K562 (cell line): ENCODE results near the gene RIPOR1. TPM values are rescaled to one million over a fixed set of nuclear protein-coding genes. Genes with fewer than 3 reads are reported as not detected.

Experiments
- CC2D1A ChIP-seq: fragments of 450-650 bp; IDR thresholded peaks from 2 replicates; pipeline ENCODE4 v1.6.1; 2017; ENCODE audit warnings: mild to moderate bottlenecking
- CHD2 ChIP-seq: IDR thresholded peaks from 2 replicates; pipeline ENCODE4 v1.6.1; 2011; ENCODE audit warnings: low read depth, low read length
- EHMT2 ChIP-seq: fragments of 450-650 bp; IDR thresholded peaks from 2 replicates; pipeline ENCODE4 v1.6.1; 2018; ENCODE audit warnings: antibody characterized with exemption
- HMGN3 ChIP-seq: IDR thresholded peaks from 2 replicates; pipeline ENCODE4 v1.6.1; 2011; ENCODE audit warnings: borderline replicate concordance, low read depth, mild to moderate bottlenecking, mixed read lengths, low read length; ENCODE audit not compliant: insufficient read length; ENCODE audit errors: extremely low read depth
- LCOR ChIP-seq: sonication (generic); formaldehyde crosslinking; IDR thresholded peaks from 2 replicates; pipeline ENCODE4 v1.8.0; 2022; ENCODE audit warnings: mild to moderate bottlenecking, missing genetic modification reagents
- MLLT1 ChIP-seq, 2 experiments: fragments of 450-650 bp; IDR thresholded peaks; 2 replicates each; pipeline ENCODE4 v1.6.1; 2016
- PYGO2 ChIP-seq: fragments of 450-650 bp; IDR thresholded peaks from 2 replicates; pipeline ENCODE4 v1.6.1; 2016; ENCODE audit warnings: mild to moderate bottlenecking, missing genetic modification characterization, moderate library complexity, missing compliant biosample characterization
- SOX6 ChIP-seq: fragments of 450-650 bp; IDR thresholded peaks from 2 replicates; pipeline ENCODE4 v1.6.1; 2014; ENCODE audit warnings: mild to moderate bottlenecking
- THRAP3 ChIP-seq: fragments of 450-650 bp; IDR thresholded peaks from 2 replicates; pipeline ENCODE4 v1.6.1; 2016; ENCODE audit warnings: mild to moderate bottlenecking, inconsistent platforms, borderline replicate concordance
- XRCC5 ChIP-seq: fragments of 200-400 bp; formaldehyde crosslinking; IDR thresholded peaks from 2 replicates; pipeline ENCODE4 v1.6.1; 2017; ENCODE audit warnings: low read depth, mild to moderate bottlenecking, low read length
- ZBED1 ChIP-seq: IDR thresholded peaks from 2 replicates; pipeline ENCODE4 v1.6.1; 2014
- ZNF311 ChIP-seq: fragments of 250-450 bp; sonication (Bioruptor Pico); IDR thresholded peaks from 2 replicates; pipeline ENCODE4 v1.4.0; 2020; ENCODE audit warnings: mild to moderate bottlenecking, moderate library complexity
- ZNF398 ChIP-seq: fragments of 250-450 bp; sonication (Bioruptor Pico); IDR thresholded peaks from 2 replicates; pipeline ENCODE4 v1.8.0; 2021; ENCODE audit warnings: moderate library complexity, mild to moderate bottlenecking, inconsistent platforms
- polyA plus RNA-seq, 8 experiments: library from polyadenylated mRNA; depleted of rRNA in 4 of 8; stranded (reverse) in 5 of 8; unstranded in 3 of 8; fragments of >200 nt; fragmentation: Nextera tagmentation in 2 of 8; fragmentation: Illumina TruSeq in 1 of 8; extraction: Ambion mirVana in 2 of 8; extraction: Trizol in 1 of 8; gene quantifications; 2 replicates each; pipeline versions ENCODE4 v1.2.1 to v1.2.3, GENCODE V29; 2011 to 2014; ENCODE audit warnings: inconsistent platforms in 1 of 8, missing spikeins in 1 of 8
- total RNA-seq, 7 experiments: library from RNA; depleted of rRNA in 6 of 7; stranded (reverse); fragments of >200 nt in 6 of 7; fragmentation: Illumina TruSeq in 2 of 7; extraction: Trizol in 2 of 7; gene quantifications; 2 replicates each; pipeline versions ENCODE4 v1.2.1 to v1.2.3, GENCODE V29; 2011 to 2021; ENCODE audit warnings: low replicate concordance in 1 of 7
- TF ChIP-seq, protein P1 (sequence below): fragments of 200-600 bp; sonication (generic); IDR thresholded peaks from one replicate; pipeline ENCODE4 v1.6.1; 2012; ENCODE audit warnings: mild to moderate bottlenecking, low read depth, low read length, inconsistent platforms

RIPOR1 gene
- total and polyA plus RNA-seq, 9 of the 15 experiments (the other 6 are each of a cell fraction or from before 2014, with no cell fraction given), result 0.36 to 31.1 (median 3.0) TPM

- TF ChIP-seq, protein P1, sequence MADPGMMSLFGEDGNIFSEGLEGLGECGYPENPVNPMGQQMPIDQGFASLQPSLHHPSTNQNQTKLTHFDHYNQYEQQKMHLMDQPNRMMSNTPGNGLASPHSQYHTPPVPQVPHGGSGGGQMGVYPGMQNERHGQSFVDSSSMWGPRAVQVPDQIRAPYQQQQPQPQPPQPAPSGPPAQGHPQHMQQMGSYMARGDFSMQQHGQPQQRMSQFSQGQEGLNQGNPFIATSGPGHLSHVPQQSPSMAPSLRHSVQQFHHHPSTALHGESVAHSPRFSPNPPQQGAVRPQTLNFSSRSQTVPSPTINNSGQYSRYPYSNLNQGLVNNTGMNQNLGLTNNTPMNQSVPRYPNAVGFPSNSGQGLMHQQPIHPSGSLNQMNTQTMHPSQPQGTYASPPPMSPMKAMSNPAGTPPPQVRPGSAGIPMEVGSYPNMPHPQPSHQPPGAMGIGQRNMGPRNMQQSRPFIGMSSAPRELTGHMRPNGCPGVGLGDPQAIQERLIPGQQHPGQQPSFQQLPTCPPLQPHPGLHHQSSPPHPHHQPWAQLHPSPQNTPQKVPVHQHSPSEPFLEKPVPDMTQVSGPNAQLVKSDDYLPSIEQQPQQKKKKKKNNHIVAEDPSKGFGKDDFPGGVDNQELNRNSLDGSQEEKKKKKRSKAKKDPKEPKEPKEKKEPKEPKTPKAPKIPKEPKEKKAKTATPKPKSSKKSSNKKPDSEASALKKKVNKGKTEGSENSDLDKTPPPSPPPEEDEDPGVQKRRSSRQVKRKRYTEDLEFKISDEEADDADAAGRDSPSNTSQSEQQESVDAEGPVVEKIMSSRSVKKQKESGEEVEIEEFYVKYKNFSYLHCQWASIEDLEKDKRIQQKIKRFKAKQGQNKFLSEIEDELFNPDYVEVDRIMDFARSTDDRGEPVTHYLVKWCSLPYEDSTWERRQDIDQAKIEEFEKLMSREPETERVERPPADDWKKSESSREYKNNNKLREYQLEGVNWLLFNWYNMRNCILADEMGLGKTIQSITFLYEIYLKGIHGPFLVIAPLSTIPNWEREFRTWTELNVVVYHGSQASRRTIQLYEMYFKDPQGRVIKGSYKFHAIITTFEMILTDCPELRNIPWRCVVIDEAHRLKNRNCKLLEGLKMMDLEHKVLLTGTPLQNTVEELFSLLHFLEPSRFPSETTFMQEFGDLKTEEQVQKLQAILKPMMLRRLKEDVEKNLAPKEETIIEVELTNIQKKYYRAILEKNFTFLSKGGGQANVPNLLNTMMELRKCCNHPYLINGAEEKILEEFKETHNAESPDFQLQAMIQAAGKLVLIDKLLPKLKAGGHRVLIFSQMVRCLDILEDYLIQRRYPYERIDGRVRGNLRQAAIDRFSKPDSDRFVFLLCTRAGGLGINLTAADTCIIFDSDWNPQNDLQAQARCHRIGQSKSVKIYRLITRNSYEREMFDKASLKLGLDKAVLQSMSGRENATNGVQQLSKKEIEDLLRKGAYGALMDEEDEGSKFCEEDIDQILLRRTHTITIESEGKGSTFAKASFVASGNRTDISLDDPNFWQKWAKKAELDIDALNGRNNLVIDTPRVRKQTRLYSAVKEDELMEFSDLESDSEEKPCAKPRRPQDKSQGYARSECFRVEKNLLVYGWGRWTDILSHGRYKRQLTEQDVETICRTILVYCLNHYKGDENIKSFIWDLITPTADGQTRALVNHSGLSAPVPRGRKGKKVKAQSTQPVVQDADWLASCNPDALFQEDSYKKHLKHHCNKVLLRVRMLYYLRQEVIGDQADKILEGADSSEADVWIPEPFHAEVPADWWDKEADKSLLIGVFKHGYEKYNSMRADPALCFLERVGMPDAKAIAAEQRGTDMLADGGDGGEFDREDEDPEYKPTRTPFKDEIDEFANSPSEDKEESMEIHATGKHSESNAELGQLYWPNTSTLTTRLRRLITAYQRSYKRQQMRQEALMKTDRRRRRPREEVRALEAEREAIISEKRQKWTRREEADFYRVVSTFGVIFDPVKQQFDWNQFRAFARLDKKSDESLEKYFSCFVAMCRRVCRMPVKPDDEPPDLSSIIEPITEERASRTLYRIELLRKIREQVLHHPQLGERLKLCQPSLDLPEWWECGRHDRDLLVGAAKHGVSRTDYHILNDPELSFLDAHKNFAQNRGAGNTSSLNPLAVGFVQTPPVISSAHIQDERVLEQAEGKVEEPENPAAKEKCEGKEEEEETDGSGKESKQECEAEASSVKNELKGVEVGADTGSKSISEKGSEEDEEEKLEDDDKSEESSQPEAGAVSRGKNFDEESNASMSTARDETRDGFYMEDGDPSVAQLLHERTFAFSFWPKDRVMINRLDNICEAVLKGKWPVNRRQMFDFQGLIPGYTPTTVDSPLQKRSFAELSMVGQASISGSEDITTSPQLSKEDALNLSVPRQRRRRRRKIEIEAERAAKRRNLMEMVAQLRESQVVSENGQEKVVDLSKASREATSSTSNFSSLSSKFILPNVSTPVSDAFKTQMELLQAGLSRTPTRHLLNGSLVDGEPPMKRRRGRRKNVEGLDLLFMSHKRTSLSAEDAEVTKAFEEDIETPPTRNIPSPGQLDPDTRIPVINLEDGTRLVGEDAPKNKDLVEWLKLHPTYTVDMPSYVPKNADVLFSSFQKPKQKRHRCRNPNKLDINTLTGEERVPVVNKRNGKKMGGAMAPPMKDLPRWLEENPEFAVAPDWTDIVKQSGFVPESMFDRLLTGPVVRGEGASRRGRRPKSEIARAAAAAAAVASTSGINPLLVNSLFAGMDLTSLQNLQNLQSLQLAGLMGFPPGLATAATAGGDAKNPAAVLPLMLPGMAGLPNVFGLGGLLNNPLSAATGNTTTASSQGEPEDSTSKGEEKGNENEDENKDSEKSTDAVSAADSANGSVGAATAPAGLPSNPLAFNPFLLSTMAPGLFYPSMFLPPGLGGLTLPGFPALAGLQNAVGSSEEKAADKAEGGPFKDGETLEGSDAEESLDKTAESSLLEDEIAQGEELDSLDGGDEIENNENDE, result no peak
- TF ChIP-seq SOX6, result no peak
- peak; percentile 81 for TF ChIP-seq CC2D1A
- TF ChIP-seq PYGO2 (tag), result no peak
- no peak for TF ChIP-seq CHD2
- TF ChIP-seq LCOR (CRISPR knock-in tag), result 0 out of 2 replicates have a peak, but pooled peaks have one; percentile 53
- no peak for TF ChIP-seq ZNF398 (CRISPR knock-in tag)
- TF ChIP-seq MLLT1 (IDR thresholded peaks at IDR 0.05), result no peak
- TF ChIP-seq ZBED1, result no peak
- no peak for TF ChIP-seq HMGN3
- TF ChIP-seq XRCC5, result peak; percentile 66; the same call in 1 of the 2 replicates
- TF ChIP-seq ZNF311, result no peak
- peak; percentile 52; the same call in 1 of the 2 replicates for TF ChIP-seq THRAP3
- TF ChIP-seq EHMT2, result no peak
These were observed 18.3 kb downstream of the RIPOR1 start (continued) for GRCh38 chr16:67546761-67547422.
